GM12878 (cell line): ENCODE data around the gene CETN1. TPM values are rescaled to one million over a fixed set of nuclear protein-coding genes. Genes with fewer than 3 reads are reported as not detected.

Experiments
- DPF2 ChIP-seq: fragments of 450-650 bp; IDR thresholded peaks from 2 replicates; pipeline ENCODE4 v1.6.1; 2017; ENCODE audit warnings: mild to moderate bottlenecking
- EED ChIP-seq: sonication (generic); IDR thresholded peaks from 2 replicates; pipeline ENCODE4 v1.6.1; 2016; ENCODE audit warnings: antibody characterized with exemption, low read depth
- ETV6 ChIP-seq, 2 experiments: fragments of 450-650 bp in 1 of 2; IDR thresholded peaks in 1 of 2; conservative IDR thresholded peaks in 1 of 2; 2 replicates each; pipeline ENCODE4 v1.6.1; 2014; ENCODE audit warnings: antibody characterized with exemption in 1 of 2, borderline replicate concordance in 1 of 2, low read depth in 1 of 2, mild to moderate bottlenecking in 1 of 2, moderate library complexity in 1 of 2
- FOXM1 ChIP-seq: IDR thresholded peaks from 2 replicates; pipeline ENCODE4 v1.6.1; 2012; ENCODE audit warnings: low read depth, mild to moderate bottlenecking, inconsistent platforms, low read length, moderate library complexity
- JUND ChIP-seq: IDR thresholded peaks from 2 replicates; pipeline ENCODE4 v1.6.1; 2012; ENCODE audit warnings: low read depth, mild to moderate bottlenecking, low read length, improper control_type of control experiment, moderate library complexity
- POLR2A ChIP-seq: IDR thresholded peaks from 2 replicates; pipeline ENCODE4 v1.6.1; 2011; ENCODE audit warnings: low read depth, mild to moderate bottlenecking, low read length
- RFX5 ChIP-seq: IDR thresholded peaks from 2 replicates; pipeline ENCODE4 v1.6.1; 2011; ENCODE audit warnings: low read depth, low read length, improper control_type of control experiment
- TARDBP ChIP-seq: IDR thresholded peaks from 2 replicates; pipeline ENCODE4 v1.6.1; 2016; ENCODE audit warnings: borderline replicate concordance
- TCF12 ChIP-seq: IDR thresholded peaks from 2 replicates; pipeline ENCODE4 v1.6.1; 2011; ENCODE audit warnings: low read depth, mild to moderate bottlenecking, low read length
- ZNF622 ChIP-seq: fragments of 450-650 bp; IDR thresholded peaks from 2 replicates; pipeline ENCODE4 v1.6.1; 2017; ENCODE audit warnings: mild to moderate bottlenecking, inconsistent platforms
- polyA plus RNA-seq, 11 experiments: library from polyadenylated mRNA; depleted of rRNA in 4 of 11; unstranded in 6 of 11; stranded (reverse) in 5 of 11; fragments of >200 nt; fragmentation: Nextera tagmentation in 4 of 11; fragmentation: Illumina TruSeq in 1 of 11; extraction: Ambion mirVana in 4 of 11; extraction: Trizol in 1 of 11; gene quantifications; 1 replicate in 1 of 11; 2 replicates in 10 of 11; pipeline versions ENCODE4 v1.2.1 to v1.2.3, GENCODE V29; 2011 to 2016; ENCODE audit warnings: inconsistent platforms in 2 of 11, missing spikeins in 2 of 11, low read depth in 1 of 11
- total RNA-seq, 4 experiments: library from RNA; depleted of rRNA in 3 of 4; stranded (reverse); fragments of >200 nt in 3 of 4; fragmentation: Illumina TruSeq in 1 of 4; extraction: Trizol in 1 of 4; gene quantifications; 2 replicates each; pipeline versions ENCODE4 v1.2.1 to v1.2.3, GENCODE V29; 2013 to 2021
- TF ChIP-seq, protein P1 (sequence below): IDR thresholded peaks from 2 replicates; pipeline ENCODE4 v1.6.1; 2012; ENCODE audit warnings: improper control_type of control experiment, low read depth, low read length; ENCODE audit not compliant: insufficient replicate concordance
- TF ChIP-seq, protein P2 (sequence below): fragments of 150-350 bp; IDR thresholded peaks from 2 replicates; pipeline ENCODE4 v1.6.1; 2014; ENCODE audit warnings: mild to moderate bottlenecking, low read depth, low read length
- TF ChIP-seq, protein P3 (sequence below): IDR thresholded peaks from 2 replicates; pipeline ENCODE4 v1.6.1; 2011; ENCODE audit warnings: mild to moderate bottlenecking, low read depth, low read length, moderate library complexity; ENCODE audit not compliant: insufficient replicate concordance

CETN1 gene
- total and polyA plus RNA-seq, 10 of the 15 experiments (the other 5 are each of a cell fraction or from before 2014, with no cell fraction given): not detected

DNA sequence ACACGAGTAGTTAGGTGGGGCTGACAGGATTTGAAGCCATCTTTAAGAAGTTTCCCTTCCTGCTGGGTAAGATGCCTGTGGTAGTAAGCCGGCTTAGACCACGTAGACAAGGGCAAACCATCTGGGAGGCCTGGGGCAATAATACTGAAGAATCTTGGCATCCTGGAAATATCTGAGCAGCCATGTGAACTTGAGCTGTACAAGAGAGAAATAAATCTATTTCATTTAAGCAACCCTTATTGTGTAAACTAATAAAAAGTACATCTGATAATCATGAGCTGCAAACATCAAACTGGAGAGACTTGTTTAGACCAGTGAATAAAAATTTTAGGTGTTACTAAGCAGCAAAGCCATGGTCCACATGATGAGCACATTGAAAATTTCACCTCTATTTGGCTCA is 11.4 kb upstream of the CETN1 start (continued):
- TF ChIP-seq, protein P1, sequence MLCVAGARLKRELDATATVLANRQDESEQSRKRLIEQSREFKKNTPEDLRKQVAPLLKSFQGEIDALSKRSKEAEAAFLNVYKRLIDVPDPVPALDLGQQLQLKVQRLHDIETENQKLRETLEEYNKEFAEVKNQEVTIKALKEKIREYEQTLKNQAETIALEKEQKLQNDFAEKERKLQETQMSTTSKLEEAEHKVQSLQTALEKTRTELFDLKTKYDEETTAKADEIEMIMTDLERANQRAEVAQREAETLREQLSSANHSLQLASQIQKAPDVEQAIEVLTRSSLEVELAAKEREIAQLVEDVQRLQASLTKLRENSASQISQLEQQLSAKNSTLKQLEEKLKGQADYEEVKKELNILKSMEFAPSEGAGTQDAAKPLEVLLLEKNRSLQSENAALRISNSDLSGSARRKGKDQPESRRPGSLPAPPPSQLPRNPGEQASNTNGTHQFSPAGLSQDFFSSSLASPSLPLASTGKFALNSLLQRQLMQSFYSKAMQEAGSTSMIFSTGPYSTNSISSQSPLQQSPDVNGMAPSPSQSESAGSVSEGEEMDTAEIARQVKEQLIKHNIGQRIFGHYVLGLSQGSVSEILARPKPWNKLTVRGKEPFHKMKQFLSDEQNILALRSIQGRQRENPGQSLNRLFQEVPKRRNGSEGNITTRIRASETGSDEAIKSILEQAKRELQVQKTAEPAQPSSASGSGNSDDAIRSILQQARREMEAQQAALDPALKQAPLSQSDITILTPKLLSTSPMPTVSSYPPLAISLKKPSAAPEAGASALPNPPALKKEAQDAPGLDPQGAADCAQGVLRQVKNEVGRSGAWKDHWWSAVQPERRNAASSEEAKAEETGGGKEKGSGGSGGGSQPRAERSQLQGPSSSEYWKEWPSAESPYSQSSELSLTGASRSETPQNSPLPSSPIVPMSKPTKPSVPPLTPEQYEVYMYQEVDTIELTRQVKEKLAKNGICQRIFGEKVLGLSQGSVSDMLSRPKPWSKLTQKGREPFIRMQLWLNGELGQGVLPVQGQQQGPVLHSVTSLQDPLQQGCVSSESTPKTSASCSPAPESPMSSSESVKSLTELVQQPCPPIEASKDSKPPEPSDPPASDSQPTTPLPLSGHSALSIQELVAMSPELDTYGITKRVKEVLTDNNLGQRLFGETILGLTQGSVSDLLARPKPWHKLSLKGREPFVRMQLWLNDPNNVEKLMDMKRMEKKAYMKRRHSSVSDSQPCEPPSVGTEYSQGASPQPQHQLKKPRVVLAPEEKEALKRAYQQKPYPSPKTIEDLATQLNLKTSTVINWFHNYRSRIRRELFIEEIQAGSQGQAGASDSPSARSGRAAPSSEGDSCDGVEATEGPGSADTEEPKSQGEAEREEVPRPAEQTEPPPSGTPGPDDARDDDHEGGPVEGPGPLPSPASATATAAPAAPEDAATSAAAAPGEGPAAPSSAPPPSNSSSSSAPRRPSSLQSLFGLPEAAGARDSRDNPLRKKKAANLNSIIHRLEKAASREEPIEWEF: no peak
- no peak for TF ChIP-seq ETV6 (conservative IDR thresholded peaks at IDR 0.05 in 1 of 2, IDR thresholded peaks at IDR 0.05 in 1 of 2; ENCODE audit: borderline replicate concordance in 1 of 2, low read depth in 1 of 2)
- TF ChIP-seq, protein P2, sequence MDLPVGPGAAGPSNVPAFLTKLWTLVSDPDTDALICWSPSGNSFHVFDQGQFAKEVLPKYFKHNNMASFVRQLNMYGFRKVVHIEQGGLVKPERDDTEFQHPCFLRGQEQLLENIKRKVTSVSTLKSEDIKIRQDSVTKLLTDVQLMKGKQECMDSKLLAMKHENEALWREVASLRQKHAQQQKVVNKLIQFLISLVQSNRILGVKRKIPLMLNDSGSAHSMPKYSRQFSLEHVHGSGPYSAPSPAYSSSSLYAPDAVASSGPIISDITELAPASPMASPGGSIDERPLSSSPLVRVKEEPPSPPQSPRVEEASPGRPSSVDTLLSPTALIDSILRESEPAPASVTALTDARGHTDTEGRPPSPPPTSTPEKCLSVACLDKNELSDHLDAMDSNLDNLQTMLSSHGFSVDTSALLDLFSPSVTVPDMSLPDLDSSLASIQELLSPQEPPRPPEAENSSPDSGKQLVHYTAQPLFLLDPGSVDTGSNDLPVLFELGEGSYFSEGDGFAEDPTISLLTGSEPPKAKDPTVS: no peak
- TF ChIP-seq EED: no peak
- TF ChIP-seq, protein P3, sequence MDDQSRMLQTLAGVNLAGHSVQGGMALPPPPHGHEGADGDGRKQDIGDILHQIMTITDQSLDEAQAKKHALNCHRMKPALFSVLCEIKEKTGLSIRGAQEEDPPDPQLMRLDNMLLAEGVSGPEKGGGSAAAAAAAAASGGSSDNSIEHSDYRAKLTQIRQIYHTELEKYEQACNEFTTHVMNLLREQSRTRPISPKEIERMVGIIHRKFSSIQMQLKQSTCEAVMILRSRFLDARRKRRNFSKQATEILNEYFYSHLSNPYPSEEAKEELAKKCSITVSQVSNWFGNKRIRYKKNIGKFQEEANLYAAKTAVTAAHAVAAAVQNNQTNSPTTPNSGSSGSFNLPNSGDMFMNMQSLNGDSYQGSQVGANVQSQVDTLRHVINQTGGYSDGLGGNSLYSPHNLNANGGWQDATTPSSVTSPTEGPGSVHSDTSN: no peak
- no peak for TF ChIP-seq RFX5
- TF ChIP-seq FOXM1: no peak
- TF ChIP-seq POLR2A: no peak
- no peak for TF ChIP-seq ZNF622
- no peak for TF ChIP-seq JUND
- TF ChIP-seq DPF2: no peak
- no peak for TF ChIP-seq TARDBP
- no peak for TF ChIP-seq TCF12
